B cell (primary cell): ENCODE data around the gene VTI1A. TPM values are rescaled to one million over a fixed set of nuclear protein-coding genes. Genes with fewer than 3 reads are reported as not detected.

Source experiments
- ATAC-seq: fragments of 200-7000 bp; cut with Tn5 transposase; one replicate; pipeline ENCODE4 v1.10.0; 2021; ENCODE audit warnings: low read depth, mild to moderate bottlenecking, moderate number of reproducible peaks, moderate library complexity
- CTCF ChIA-PET: fragments of 350-600 bp; sonication (Branson Sonifier 250); formaldehyde crosslinking; loops from one replicate; lab custom pipeline; 2021; ENCODE audit warnings: antibody characterized with exemption, inconsistent platforms; lab: Charles Lee
- POLR2A ChIA-PET: fragments of 350-600 bp; sonication (Branson Sonifier 250); formaldehyde crosslinking; loops from one replicate; lab custom pipeline; 2021; ENCODE audit warnings: antibody characterized with exemption; lab: Charles Lee
- DNase-seq: peaks from one replicate; pipeline ENCODE4 v3.0.0; 2013
- H2AFZ ChIP-seq: 2 replicates; pipeline ENCODE4 v1.6.1; 2012; ENCODE audit warnings: mild to moderate bottlenecking, low read depth, low read length; ENCODE audit not compliant: insufficient read depth, poor library complexity, severe bottlenecking
- H3K27ac ChIP-seq, 2 donors: 1 replicate in 1 of 2; 2 replicates in 1 of 2; pipeline ENCODE4 v1.5.1; 2012 to 2013; ENCODE audit warnings: low read length in 2 of 2, mild to moderate bottlenecking in 2 of 2, moderate library complexity in 1 of 2
- H3K27me3 ChIP-seq, 4 experiments: fragments of 200-600 bp in 1 of 4; sonication (generic) in 1 of 4; replicated peaks in 1 of 4; 1 replicate in 2 of 4; 2 replicates in 2 of 4; pipeline versions ENCODE4 v1.6.1 to v1.7.0; 2013 to 2016; ENCODE audit warnings: low read length in 3 of 4, mild to moderate bottlenecking in 2 of 4, mixed read lengths in 1 of 4, moderate library complexity in 1 of 4; ENCODE audit not compliant: insufficient read depth in 4 of 4, control insufficient read depth in 3 of 4; ENCODE audit errors: control extremely low read depth in 1 of 4
- H3K36me3 ChIP-seq, 2 experiments: replicated peaks in 1 of 2; 1 replicate in 1 of 2; 2 replicates in 1 of 2; pipeline versions ENCODE4 v1.6.1 to v1.7.1; 2013; ENCODE audit warnings: low read length in 1 of 2; ENCODE audit not compliant: insufficient read depth in 2 of 2, control insufficient read depth in 1 of 2; ENCODE audit errors: control extremely low read depth in 1 of 2, extremely low read depth in 1 of 2
- H3K4me1 ChIP-seq, 2 donors: fragments of 200-600 bp in 1 of 2; sonication (generic) in 1 of 2; 1 replicate in 1 of 2; 2 replicates in 1 of 2; pipeline versions ENCODE4 v1.5.1 to v1.6.1; 2013 to 2017; ENCODE audit warnings: low read length in 2 of 2; ENCODE audit not compliant: control insufficient read depth in 2 of 2, insufficient read depth in 2 of 2
- H3K4me2 ChIP-seq: replicated peaks from 2 replicates; pipeline ENCODE3; 2012; ENCODE audit warnings: mild to moderate bottlenecking, low read depth, low read length; ENCODE audit not compliant: poor library complexity, severe bottlenecking
- H3K4me3 ChIP-seq, 5 experiments: fragments of 200-600 bp in 1 of 5; sonication (generic) in 1 of 5; 1 replicate in 3 of 5; 2 replicates in 2 of 5; pipeline versions ENCODE4 v1.5.1 to v1.7.0; 2011 to 2016; ENCODE audit warnings: low read length in 4 of 5, mild to moderate bottlenecking in 4 of 5, low read depth in 2 of 5, control low read depth in 1 of 5, moderate library complexity in 1 of 5; ENCODE audit not compliant: insufficient read depth in 1 of 5; ENCODE audit errors: control extremely low read depth in 1 of 5, extremely low read depth in 1 of 5
- H3K79me2 ChIP-seq: fragments of 200-600 bp; sonication (generic); one replicate; pipeline ENCODE4 v1.6.0; 2016; ENCODE audit warnings: low read length; ENCODE audit not compliant: control insufficient read depth, insufficient read depth
- H3K9ac ChIP-seq: fragments of 200-600 bp; sonication (generic); 2 replicates; pipeline ENCODE4 v1.6.1; 2017; ENCODE audit warnings: mild to moderate bottlenecking, low read length, moderate library complexity
- H3K9me3 ChIP-seq, 3 donors: one replicate each; pipeline versions ENCODE4 v1.6.1 to v1.7.1; 2013; ENCODE audit warnings: low read length in 2 of 3; ENCODE audit not compliant: control insufficient read depth in 2 of 3, insufficient read depth in 1 of 3; ENCODE audit errors: control extremely low read depth in 1 of 3
- H4K20me1 ChIP-seq: 2 replicates; pipeline ENCODE4 v1.6.0; 2012; ENCODE audit warnings: mild to moderate bottlenecking, low read length; ENCODE audit not compliant: insufficient read depth, control insufficient read depth, poor library complexity, severe bottlenecking
- H3K27ac Mint-ChIP-seq: one replicate; pipeline ENCODE4 v1.8.0; 2021; ENCODE audit warnings: mixed read lengths
- H3K27me3 Mint-ChIP-seq: one replicate; pipeline ENCODE4 v1.8.0; 2021; ENCODE audit warnings: mixed read lengths
- H3K4me1 Mint-ChIP-seq: one replicate; pipeline ENCODE4 v1.8.0; 2021; ENCODE audit warnings: mixed read lengths
- H3K4me3 Mint-ChIP-seq: one replicate; pipeline ENCODE4 v1.8.0; 2021; ENCODE audit warnings: mixed read lengths
- H3K9me3 Mint-ChIP-seq: one replicate; pipeline ENCODE4 v1.8.0; 2022; ENCODE audit warnings: mixed read lengths; ENCODE audit not compliant: insufficient read depth
- CTCF ChIP-seq: fragments of 200-600 bp; IDR thresholded peaks from one replicate; pipeline ENCODE4 v1.8.0; 2022; ENCODE audit warnings: antibody characterized with exemption, mild to moderate bottlenecking
- EZH2 ChIP-seq: IDR thresholded peaks from 2 replicates; pipeline ENCODE4 v1.6.1; 2012; ENCODE audit warnings: borderline replicate concordance, low read depth, mild to moderate bottlenecking, moderate library complexity, low read length; ENCODE audit not compliant: insufficient read depth, poor library complexity, severe bottlenecking
- WGBS: methylation state at CpG from one replicate; pipeline ENCODE4 v1.1.5; 2013; ENCODE audit warnings: missing lambda C conversion rate; ENCODE audit not compliant: insufficient coverage; 5-methylcytosine and 5-hydroxymethylcytosine counted together
- intact Hi-C: fragments of 100-400 bp; cut with micrococcal nuclease; formaldehyde crosslinking; loops from one replicate; pipeline ENCODE4 v1.10.0; 2022
- polyA plus RNA-seq: library from polyadenylated mRNA; depleted of rRNA; stranded (reverse); fragments of >200 nt; gene quantifications from 2 replicates; pipeline ENCODE4 v1.2.3, GENCODE V29; 2012
- total RNA-seq, 2 donors: library from RNA; stranded (reverse); fragments of 120-200 nt in 1 of 2; gene quantifications; 1 replicate in 1 of 2; 2 replicates in 1 of 2; pipeline versions ENCODE4 v1.2.3 to v1.2.4, GENCODE V29; 2013 to 2022

Gene VTI1A
- total and polyA plus RNA-seq, 2 donors (not counting 1 experiment from before 2014, with no cell fraction given), result 20.0 to 84.1 TPM

GRCh38 chr10:112628951-112629609 lies 182.1 kb downstream of the VTI1A start:
- TF ChIP-seq EZH2 (no peak), CTCF (no peak)
- no peaks in the 10 kb centered on the region for H3K79me2 ChIP-seq
- POLR2A ChIA-PET, result no interaction called here

GRCh38 chr10:112631501-112632400 lies 184.7 kb downstream of the VTI1A start:
- no peaks in the 10 kb centered on the region for H3K9me3 ChIP-seq
- Mint-ChIP-seq H3K27ac (no peak overlapping the region), H3K27me3 (no peaks in the 10 kb centered on the region)

More at GRCh38 chr10:112628951-112629609, 182.1 kb downstream of the VTI1A start:
- no peak overlapping the region for H3K27ac Mint-ChIP-seq
- H3K9me3 Mint-ChIP-seq, result no peaks in the 10 kb centered on the region
- H3K27me3 Mint-ChIP-seq, result no peaks in the 10 kb centered on the region
- ATAC-seq (no peak), DNase-seq (no peak)
- H3K4me1 Mint-ChIP-seq, result no peaks in the 10 kb centered on the region
- H3K27me3 ChIP-seq, result no peaks in the 10 kb centered on the region
- H4K20me1 ChIP-seq, result no peaks in the 10 kb centered on the region
- 83% methylated on average over 1 of the region's 5 CpGs for WGBS
- H2AFZ ChIP-seq, result no peak overlapping the region
- H3K36me3 ChIP-seq, result peaks cover 0 to 2% of the 10 kb centered on the region in 2 experiments
- intact Hi-C loops, result no loop called here
- H3K4me1 ChIP-seq, result no peaks in the 10 kb centered on the region
- H3K9ac ChIP-seq, result no peak overlapping the region
- H3K4me3 ChIP-seq, result no peak overlapping the region
- H3K27ac ChIP-seq, result no peak overlapping the region
- no peak overlapping the region for H3K4me2 ChIP-seq
- CTCF ChIA-PET, result no interaction called here
- no peaks in the 10 kb centered on the region for H3K9me3 ChIP-seq
- no peak overlapping the region for H3K4me3 Mint-ChIP-seq

More at GRCh38 chr10:112631501-112632400, 184.7 kb downstream of the VTI1A start:
- ATAC-seq (no peak), DNase-seq (no peak)
- H3K4me3 Mint-ChIP-seq, result no peak overlapping the region
- intact Hi-C loops, result no loop called here
- no peaks in the 10 kb centered on the region for H3K4me1 Mint-ChIP-seq
- ChIA-PET CTCF (no interaction called here), POLR2A (no interaction called here)
- H3K36me3 ChIP-seq, result peaks cover 0 to 2% of the 10 kb centered on the region in 2 experiments
- no peak overlapping the region for H3K4me2 ChIP-seq
- H3K4me1 ChIP-seq, result no peaks in the 10 kb centered on the region
- no peaks in the 10 kb centered on the region for H3K27me3 ChIP-seq
- H3K9me3 Mint-ChIP-seq, result no peaks in the 10 kb centered on the region
- no peak for TF ChIP-seq CTCF
- TF ChIP-seq EZH2, result no peak
- no peak overlapping the region for H3K27ac ChIP-seq
- WGBS, result 96% methylated on average over 4 of the region's 8 CpGs
- H4K20me1 ChIP-seq, result no peaks in the 10 kb centered on the region
- no peak overlapping the region for H3K9ac ChIP-seq
- no peak overlapping the region for H2AFZ ChIP-seq
- no peaks in the 10 kb centered on the region for H3K79me2 ChIP-seq
- H3K4me3 ChIP-seq, result no peak overlapping the region
